Chondrocyte (in vitro differentiated cells): ENCODE data around the gene MAPRE3. TPM values are rescaled to one million over a fixed set of nuclear protein-coding genes. Genes with fewer than 3 reads are reported as not detected.

Experiments
- DNase-seq: peaks from one replicate; pipeline ENCODE4 v3.0.0; 2021; ENCODE audit warnings: mixed read lengths, low spot score
- H3K27ac Mint-ChIP-seq: one replicate; pipeline ENCODE4 v1.8.0; 2021; ENCODE audit warnings: mild to moderate bottlenecking, moderate library complexity, mixed read lengths; ENCODE audit not compliant: unreplicated experiment
- H3K27me3 Mint-ChIP-seq: 2 replicates; pipeline ENCODE4 v1.8.0; 2021; ENCODE audit warnings: low read depth, mixed read lengths
- H3K36me3 Mint-ChIP-seq: 2 replicates; pipeline ENCODE4 v1.8.0; 2021; ENCODE audit warnings: low read depth, mixed read lengths
- H3K4me1 Mint-ChIP-seq: 2 replicates; pipeline ENCODE4 v1.8.0; 2021; ENCODE audit warnings: low read depth, mild to moderate bottlenecking, mixed read lengths
- H3K4me3 Mint-ChIP-seq: one replicate; pipeline ENCODE4 v1.8.0; 2021; ENCODE audit warnings: mild to moderate bottlenecking, moderate library complexity, mixed read lengths; ENCODE audit not compliant: unreplicated experiment
- H3K9me3 Mint-ChIP-seq: 2 replicates; pipeline ENCODE4 v1.8.0; 2021; ENCODE audit warnings: low read depth, mixed read lengths
- total RNA-seq: library from RNA; stranded (reverse); gene quantifications from 3 replicates; pipeline ENCODE4 v1.2.1, GENCODE V29; 2021
- TF ChIP-seq, protein P1 (sequence below): fragments of 200-600 bp; sonication (generic); IDR thresholded peaks from 2 replicates; pipeline ENCODE4 v1.5.0; 2021; ENCODE audit warnings: antibody characterized with exemption, mild to moderate bottlenecking, moderate library complexity

Gene MAPRE3
- total RNA-seq, 1 donor from 2014 or later = 12.3 TPM

DNA sequence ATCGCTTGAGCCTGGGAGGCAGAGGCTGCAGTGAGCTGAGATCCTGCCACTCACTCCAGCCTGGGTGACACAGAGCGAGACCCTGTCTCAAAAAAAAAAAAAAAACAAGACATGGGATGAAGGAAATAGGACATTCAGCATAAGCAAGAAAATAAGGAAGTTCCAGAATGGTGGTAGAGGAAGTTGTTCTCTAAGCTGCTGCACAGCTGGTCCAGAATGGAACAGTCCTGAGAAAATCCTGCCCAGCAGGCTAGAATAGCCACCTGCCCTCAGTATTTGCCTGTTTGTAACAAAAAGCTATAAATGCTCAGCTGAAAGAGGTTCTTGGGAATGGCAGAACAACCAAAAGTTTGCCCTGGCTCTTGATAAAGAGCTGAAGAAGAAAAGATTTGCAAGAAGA, 11.1 kb upstream of the MAPRE3 start:
- TF ChIP-seq, protein P1, sequence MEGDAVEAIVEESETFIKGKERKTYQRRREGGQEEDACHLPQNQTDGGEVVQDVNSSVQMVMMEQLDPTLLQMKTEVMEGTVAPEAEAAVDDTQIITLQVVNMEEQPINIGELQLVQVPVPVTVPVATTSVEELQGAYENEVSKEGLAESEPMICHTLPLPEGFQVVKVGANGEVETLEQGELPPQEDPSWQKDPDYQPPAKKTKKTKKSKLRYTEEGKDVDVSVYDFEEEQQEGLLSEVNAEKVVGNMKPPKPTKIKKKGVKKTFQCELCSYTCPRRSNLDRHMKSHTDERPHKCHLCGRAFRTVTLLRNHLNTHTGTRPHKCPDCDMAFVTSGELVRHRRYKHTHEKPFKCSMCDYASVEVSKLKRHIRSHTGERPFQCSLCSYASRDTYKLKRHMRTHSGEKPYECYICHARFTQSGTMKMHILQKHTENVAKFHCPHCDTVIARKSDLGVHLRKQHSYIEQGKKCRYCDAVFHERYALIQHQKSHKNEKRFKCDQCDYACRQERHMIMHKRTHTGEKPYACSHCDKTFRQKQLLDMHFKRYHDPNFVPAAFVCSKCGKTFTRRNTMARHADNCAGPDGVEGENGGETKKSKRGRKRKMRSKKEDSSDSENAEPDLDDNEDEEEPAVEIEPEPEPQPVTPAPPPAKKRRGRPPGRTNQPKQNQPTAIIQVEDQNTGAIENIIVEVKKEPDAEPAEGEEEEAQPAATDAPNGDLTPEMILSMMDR = no peak
- peaks cover 55% of the 10 kb centered on the region for H3K27me3 Mint-ChIP-seq
- H3K36me3 Mint-ChIP-seq = no peaks in the 10 kb centered on the region
- H3K27ac Mint-ChIP-seq = no peak overlapping the region
- H3K9me3 Mint-ChIP-seq = no peaks in the 10 kb centered on the region
- no peak for DNase-seq
- peaks cover 5% of the 10 kb centered on the region for H3K4me1 Mint-ChIP-seq
- no peak overlapping the region for H3K4me3 Mint-ChIP-seq

DNA sequence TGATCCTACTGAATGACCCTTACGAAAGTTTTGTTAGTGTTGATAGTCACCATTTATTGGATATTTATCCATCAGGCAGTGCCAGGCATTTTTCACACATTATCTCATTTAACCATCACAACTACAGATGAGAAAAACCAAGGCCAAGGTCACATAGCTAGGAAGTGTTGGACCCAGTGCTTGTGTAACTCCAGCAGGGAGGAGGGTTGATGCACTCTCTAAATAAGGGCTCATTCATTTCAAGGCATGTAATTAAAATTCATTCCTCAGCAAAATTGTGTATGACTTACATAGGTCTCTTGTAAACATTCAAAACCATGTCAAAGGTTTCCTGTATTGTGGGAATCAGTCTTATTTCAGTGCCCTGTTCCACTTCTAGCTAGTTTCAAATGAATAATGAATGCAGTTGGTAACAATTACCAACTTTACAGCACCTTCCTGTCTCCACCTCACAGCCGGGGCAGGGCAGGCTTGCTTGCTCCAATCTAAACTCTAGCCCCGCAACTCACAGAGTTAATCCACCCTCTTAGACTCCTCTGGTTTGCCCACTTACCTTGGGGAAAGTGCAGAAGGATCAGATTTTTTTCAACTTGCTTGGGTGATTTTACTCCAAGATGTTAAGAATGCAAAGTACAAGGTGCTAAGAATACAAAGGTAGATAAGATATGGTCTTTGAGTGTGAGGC, 5.8 kb upstream of the MAPRE3 start:
- Mint-ChIP-seq H3K27me3 (peaks cover 28% of the 10 kb centered on the region), H3K4me3 (no peak overlapping the region), H3K27ac (no peak overlapping the region), H3K36me3 (no peaks in the 10 kb centered on the region), H3K9me3 (no peaks in the 10 kb centered on the region), H3K4me1 (peaks cover 11% of the 10 kb centered on the region)
- TF ChIP-seq, protein P1 = no peak
- no peak for DNase-seq

DNA sequence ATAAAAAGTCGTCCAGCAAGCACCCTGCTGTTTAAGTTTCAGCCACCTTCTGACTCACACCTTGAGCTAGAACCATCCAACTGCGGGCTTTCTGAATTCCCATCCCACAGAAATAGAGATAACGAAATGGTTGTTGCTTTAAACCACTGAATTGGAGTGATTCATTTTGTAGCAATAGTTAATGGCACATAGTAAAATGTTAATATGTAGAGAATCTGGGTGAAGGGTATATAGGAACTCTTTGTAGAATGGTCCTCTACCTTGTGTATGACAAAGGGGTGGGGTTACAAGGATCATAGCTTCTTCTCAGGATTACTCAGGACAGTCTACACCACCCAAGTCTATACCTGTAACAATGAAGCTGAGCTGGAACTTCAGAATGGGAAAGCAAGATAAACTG, 2.4 kb upstream of the MAPRE3 start:
- DNase-seq = no peak
- no peak overlapping the region for H3K27ac Mint-ChIP-seq
- no peaks in the 10 kb centered on the region for H3K9me3 Mint-ChIP-seq
- no peaks in the 10 kb centered on the region for H3K36me3 Mint-ChIP-seq
- no peak overlapping the region for H3K4me3 Mint-ChIP-seq
- TF ChIP-seq, protein P1 = no peak
- peaks cover 19% of the 10 kb centered on the region for H3K4me1 Mint-ChIP-seq
- H3K27me3 Mint-ChIP-seq = peaks cover 18% of the 10 kb centered on the region

DNA sequence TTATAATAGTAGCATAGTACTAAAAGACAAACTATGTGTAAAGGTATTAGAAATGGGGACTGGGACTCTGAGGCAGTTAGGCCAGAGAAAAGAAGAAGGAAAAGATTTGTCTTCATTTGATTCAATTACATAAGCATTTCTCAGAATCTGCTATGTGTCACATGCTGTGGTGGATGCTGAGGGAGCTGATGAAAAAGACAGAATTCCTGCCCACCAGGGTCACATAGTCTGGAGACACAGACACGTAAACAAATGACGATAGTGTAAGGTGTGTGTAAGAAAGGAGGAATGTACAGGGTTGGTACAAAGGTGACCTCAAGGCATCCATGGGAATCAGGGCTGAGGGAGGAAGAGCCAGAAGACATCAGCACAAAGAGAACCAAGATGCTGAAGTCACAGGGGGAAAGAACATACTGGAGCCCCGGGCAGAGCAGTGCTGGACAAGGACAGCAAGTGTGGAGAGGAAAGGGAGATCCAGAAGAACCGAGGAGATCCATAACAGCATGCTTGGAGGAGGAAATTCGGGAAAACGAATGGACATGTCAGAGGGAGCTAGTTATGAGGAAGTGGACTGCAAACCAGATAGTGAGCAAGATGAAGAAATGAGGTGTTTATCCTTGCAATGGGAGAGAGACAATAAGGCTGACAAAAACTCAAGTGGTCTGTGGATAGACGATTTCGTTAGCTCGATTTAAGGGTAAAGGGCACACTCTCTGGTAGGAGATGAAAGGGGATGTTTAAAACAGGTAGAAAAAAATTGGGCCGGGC, 1.2 kb upstream of the MAPRE3 start:
- H3K27ac Mint-ChIP-seq = no peak overlapping the region
- no peaks in the 10 kb centered on the region for H3K36me3 Mint-ChIP-seq
- no peaks in the 10 kb centered on the region for H3K9me3 Mint-ChIP-seq
- peaks cover 18% of the 10 kb centered on the region for H3K27me3 Mint-ChIP-seq
- peak overlapping the region; percentile 50 for H3K4me3 Mint-ChIP-seq
- TF ChIP-seq, protein P1 = no peak
- DNase-seq = no peak
- H3K4me1 Mint-ChIP-seq = peaks cover 19% of the 10 kb centered on the region

DNA sequence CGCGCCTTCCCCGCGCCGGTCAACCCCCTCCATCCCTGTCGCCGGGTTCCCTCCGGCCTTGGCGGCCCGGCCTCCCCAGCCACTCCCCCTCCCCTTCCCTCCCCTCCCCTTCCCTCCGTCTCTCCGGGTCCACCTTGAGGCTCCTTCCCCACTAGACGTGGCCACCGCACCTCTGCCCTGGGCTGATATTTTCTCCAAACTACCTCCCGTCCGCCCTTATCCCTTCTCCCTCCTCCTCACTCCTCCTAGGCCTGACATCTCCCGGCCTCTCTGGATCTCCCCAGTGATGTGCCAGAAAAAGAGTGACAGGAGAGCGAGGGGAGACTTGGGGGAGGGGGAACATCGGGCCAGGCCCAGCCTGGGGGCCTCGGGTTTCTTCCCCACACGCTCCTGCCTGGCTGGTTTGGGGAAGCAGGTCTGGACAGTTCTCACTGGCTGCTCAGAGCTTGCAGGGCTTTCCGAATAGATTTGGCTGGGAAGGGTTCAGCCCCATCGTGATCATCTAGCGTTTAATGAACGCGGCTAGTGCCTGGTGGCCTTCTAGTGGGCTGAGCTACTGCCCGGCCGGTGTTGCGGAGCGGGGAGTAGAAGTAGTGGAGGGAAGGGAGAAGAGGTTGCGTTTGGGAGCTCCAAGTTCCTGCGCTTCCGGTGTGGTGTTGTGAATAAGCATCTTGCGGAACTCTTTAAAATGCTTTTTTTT, 641 bp downstream of the MAPRE3 start:
- no peak for DNase-seq
- peak overlapping the region; percentile 70 for H3K27ac Mint-ChIP-seq
- TF ChIP-seq, protein P1 = no peak
- H3K4me3 Mint-ChIP-seq = peak overlapping the region; percentile 81
- no peaks in the 10 kb centered on the region for H3K9me3 Mint-ChIP-seq
- H3K36me3 Mint-ChIP-seq = no peaks in the 10 kb centered on the region
- H3K4me1 Mint-ChIP-seq = peaks cover 19% of the 10 kb centered on the region
- peaks cover 18% of the 10 kb centered on the region for H3K27me3 Mint-ChIP-seq
